Measurements from ENCODE around the gene TCF4. TPM values are rescaled to one million over a fixed set of nuclear protein-coding genes. Genes with fewer than 3 reads are reported as not detected.

The TCF4 gene
- total RNA-seq, 2 donors from 2014 or later: 57.7 to 66.3 TPM

GRCh38 chr18:55541571-55541970 lies 46.4 kb downstream of the TCF4 start:
- no peaks in the 10 kb centered on the region for H3K4me1 ChIP-seq
- H3K27me3 ChIP-seq: no peaks in the 10 kb centered on the region
- TF ChIP-seq CTCF (IDR thresholded peaks at IDR 0.05): no peak
- DNase-seq (ENCODE audit: low spot score): no peak
- no peaks in the 10 kb centered on the region for H3K36me3 ChIP-seq
- no peak overlapping the region for H3K4me3 ChIP-seq
- H3K27ac ChIP-seq: no peak overlapping the region
- peaks cover 0 to 13% of the 10 kb centered on the region in 2 donors for H3K9me3 ChIP-seq

- H3K27me3 ChIP-seq: no peaks in the 10 kb centered on the region
- H3K9me3 ChIP-seq: peaks cover 0 to 13% of the 10 kb centered on the region in 2 donors
- DNase-seq (ENCODE audit: low spot score): no peak
- H3K36me3 ChIP-seq: no peaks in the 10 kb centered on the region
- no peak overlapping the region for H3K4me3 ChIP-seq
- TF ChIP-seq CTCF (IDR thresholded peaks at IDR 0.05): no peak
- H3K27ac ChIP-seq: no peak overlapping the region
- H3K4me1 ChIP-seq: no peaks in the 10 kb centered on the region
Observed at GRCh38 chr18:55539240-55539639, 48.8 kb downstream of the TCF4 start.

- no peak for TF ChIP-seq CTCF (IDR thresholded peaks at IDR 0.05)
- Histone ChIP-seq H3K27me3 (no peaks in the 10 kb centered on the region), H3K4me1 (no peaks in the 10 kb centered on the region), H3K27ac (no peak overlapping the region), H3K4me3 (no peak overlapping the region), H3K36me3 (no peaks in the 10 kb centered on the region), H3K9me3 (peaks cover 0 to 11% of the 10 kb centered on the region in 2 donors)
- DNase-seq (ENCODE audit: low spot score): no peak
Observed at GRCh38 chr18:55534996-55535395, 53.0 kb downstream of the TCF4 start.

GRCh38 chr18:55534547-55534946 lies 53.4 kb downstream of the TCF4 start:
- H3K4me1 ChIP-seq: no peaks in the 10 kb centered on the region
- no peak for TF ChIP-seq CTCF (IDR thresholded peaks at IDR 0.05)
- H3K9me3 ChIP-seq: peaks cover 0 to 7% of the 10 kb centered on the region in 2 donors
- H3K4me3 ChIP-seq: no peak overlapping the region
- H3K27me3 ChIP-seq: no peaks in the 10 kb centered on the region
- H3K36me3 ChIP-seq: no peaks in the 10 kb centered on the region
- no peak overlapping the region for H3K27ac ChIP-seq
- no peak for DNase-seq (ENCODE audit: low spot score)

- Histone ChIP-seq H3K36me3 (no peaks in the 10 kb centered on the region), H3K27ac (no peak overlapping the region), H3K4me1 (no peaks in the 10 kb centered on the region), H3K27me3 (no peaks in the 10 kb centered on the region), H3K4me3 (no peak overlapping the region), H3K9me3 (no peaks in the 10 kb centered on the region)
- no peak for DNase-seq (ENCODE audit: low spot score)
- TF ChIP-seq CTCF (IDR thresholded peaks at IDR 0.05): no peak
Observed at GRCh38 chr18:55530166-55530565, 57.8 kb downstream of the TCF4 start.

GRCh38 chr18:55529581-55529980 lies 58.4 kb downstream of the TCF4 start:
- Histone ChIP-seq H3K4me3 (no peak overlapping the region), H3K36me3 (no peaks in the 10 kb centered on the region), H3K4me1 (no peaks in the 10 kb centered on the region), H3K27me3 (no peaks in the 10 kb centered on the region), H3K27ac (no peak overlapping the region), H3K9me3 (no peaks in the 10 kb centered on the region)
- no peak for TF ChIP-seq CTCF (IDR thresholded peaks at IDR 0.05)
- DNase-seq (ENCODE audit: low spot score): no peak

Measured in right atrium auricular region (tissue), 2 donors.